Measurements from ENCODE around the gene INPP5B. TPM values are rescaled to one million over a fixed set of nuclear protein-coding genes. Genes with fewer than 3 reads are reported as not detected.

Gene INPP5B
- total and polyA plus RNA-seq, 2 of the 13 experiments (the other 11 are each of a cell fraction or from before 2014, with no cell fraction given), result 9.0 to 9.8 TPM

DNA sequence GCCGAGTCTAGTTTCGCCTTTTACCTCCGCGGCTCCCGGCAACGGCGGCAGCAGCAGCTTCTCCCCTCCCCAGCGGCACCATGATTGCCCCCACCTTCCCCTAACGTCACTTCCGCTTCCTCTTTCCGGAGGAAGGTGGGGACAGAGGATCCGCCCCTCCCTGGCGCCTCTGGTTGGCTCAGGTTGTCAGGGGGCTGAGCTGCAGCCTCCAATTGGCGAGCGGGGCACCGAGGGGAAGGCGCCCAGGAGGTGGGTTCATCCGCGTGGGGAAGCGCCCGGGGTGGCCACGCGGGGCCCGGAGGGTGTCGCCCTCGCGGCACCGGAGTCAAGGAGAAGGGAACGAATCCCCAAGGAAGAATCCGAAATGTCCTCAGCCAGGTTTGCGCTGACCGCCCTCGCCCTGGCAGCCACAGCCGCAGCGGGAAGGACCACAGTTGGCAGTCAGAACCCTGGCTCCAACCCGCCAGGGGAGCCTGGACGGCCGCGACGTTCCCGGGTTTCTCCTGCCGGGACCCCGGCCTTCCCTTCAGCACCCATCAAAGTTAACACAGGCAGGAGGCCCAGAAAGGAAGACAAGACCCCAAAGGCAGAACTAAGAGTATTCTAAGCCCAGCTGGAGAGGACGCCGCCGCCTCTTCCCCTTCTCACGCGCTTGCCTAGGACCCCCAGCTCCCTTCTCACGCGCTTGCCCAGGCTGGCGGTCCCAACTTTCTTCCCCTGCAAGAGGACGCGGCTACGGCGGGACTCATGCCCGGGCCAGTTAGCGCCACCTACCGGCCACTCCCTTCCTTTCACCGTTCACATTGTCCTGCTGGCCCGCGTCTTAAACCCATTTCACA lies 87.1 kb downstream of the INPP5B start, which contains the start of gene MTF1 (continued):
- no peak for TF ChIP-seq ZNF7 (CRISPR knock-in tag; IDR thresholded peaks at IDR 0.05)
- TF ChIP-seq, protein P1, sequence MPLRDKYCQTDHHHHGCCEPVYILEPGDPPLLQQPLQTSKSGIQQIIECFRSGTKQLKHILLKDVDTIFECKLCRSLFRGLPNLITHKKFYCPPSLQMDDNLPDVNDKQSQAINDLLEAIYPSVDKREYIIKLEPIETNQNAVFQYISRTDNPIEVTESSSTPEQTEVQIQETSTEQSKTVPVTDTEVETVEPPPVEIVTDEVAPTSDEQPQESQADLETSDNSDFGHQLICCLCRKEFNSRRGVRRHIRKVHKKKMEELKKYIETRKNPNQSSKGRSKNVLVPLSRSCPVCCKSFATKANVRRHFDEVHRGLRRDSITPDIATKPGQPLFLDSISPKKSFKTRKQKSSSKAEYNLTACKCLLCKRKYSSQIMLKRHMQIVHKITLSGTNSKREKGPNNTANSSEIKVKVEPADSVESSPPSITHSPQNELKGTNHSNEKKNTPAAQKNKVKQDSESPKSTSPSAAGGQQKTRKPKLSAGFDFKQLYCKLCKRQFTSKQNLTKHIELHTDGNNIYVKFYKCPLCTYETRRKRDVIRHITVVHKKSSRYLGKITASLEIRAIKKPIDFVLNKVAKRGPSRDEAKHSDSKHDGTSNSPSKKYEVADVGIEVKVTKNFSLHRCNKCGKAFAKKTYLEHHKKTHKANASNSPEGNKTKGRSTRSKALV (CRISPR knock-in tag; IDR thresholded peaks at IDR 0.05), result no peak
- no peak for TF ChIP-seq ZKSCAN1 (IDR thresholded peaks at IDR 0.05; ENCODE audit: low read length)
- TF ChIP-seq SP1 (IDR thresholded peaks at IDR 0.05), result no peak
- peak; percentile 68 for TF ChIP-seq SP1 (CRISPR knock-in tag; IDR thresholded peaks at IDR 0.05)
- no peak for TF ChIP-seq LCORL (IDR thresholded peaks at IDR 0.05)
- TF ChIP-seq LCORL (CRISPR knock-in tag; IDR thresholded peaks at IDR 0.05), result peak; percentile 66
- no peak for TF ChIP-seq NFE2 (CRISPR knock-in tag; IDR thresholded peaks at IDR 0.05)
- TF ChIP-seq, protein P2, sequence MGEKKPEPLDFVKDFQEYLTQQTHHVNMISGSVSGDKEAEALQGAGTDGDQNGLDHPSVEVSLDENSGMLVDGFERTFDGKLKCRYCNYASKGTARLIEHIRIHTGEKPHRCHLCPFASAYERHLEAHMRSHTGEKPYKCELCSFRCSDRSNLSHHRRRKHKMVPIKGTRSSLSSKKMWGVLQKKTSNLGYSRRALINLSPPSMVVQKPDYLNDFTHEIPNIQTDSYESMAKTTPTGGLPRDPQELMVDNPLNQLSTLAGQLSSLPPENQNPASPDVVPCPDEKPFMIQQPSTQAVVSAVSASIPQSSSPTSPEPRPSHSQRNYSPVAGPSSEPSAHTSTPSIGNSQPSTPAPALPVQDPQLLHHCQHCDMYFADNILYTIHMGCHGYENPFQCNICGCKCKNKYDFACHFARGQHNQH (CRISPR knock-in tag; IDR thresholded peaks at IDR 0.05), result no peak; the same call in none of the 2 replicates
- TF ChIP-seq, protein P3, sequence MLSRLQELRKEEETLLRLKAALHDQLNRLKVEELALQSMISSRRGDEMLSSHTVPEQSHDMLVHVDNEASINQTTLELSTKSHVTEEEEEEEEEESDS (CRISPR knock-in tag; IDR thresholded peaks at IDR 0.05; ENCODE audit: borderline replicate concordance), result 0 out of 2 replicates have a peak, but pooled peaks have one; percentile 52
- TF ChIP-seq, protein P4, sequence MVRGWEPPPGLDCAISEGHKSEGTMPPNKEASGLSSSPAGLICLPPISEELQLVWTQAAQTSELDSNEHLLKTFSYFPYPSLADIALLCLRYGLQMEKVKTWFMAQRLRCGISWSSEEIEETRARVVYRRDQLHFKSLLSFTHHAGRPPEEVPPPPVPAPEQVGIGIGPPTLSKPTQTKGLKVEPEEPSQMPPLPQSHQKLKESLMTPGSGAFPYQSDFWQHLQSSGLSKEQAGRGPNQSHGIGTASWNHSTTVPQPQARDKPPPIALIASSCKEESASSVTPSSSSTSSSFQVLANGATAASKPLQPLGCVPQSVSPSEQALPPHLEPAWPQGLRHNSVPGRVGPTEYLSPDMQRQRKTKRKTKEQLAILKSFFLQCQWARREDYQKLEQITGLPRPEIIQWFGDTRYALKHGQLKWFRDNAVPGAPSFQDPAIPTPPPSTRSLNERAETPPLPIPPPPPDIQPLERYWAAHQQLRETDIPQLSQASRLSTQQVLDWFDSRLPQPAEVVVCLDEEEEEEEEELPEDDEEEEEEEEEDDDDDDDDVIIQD (CRISPR knock-in tag; IDR thresholded peaks at IDR 0.05; ENCODE audit: low read depth), result 0 out of 2 replicates have a peak, but pooled peaks have one; percentile 14
- TF ChIP-seq, protein P5, sequence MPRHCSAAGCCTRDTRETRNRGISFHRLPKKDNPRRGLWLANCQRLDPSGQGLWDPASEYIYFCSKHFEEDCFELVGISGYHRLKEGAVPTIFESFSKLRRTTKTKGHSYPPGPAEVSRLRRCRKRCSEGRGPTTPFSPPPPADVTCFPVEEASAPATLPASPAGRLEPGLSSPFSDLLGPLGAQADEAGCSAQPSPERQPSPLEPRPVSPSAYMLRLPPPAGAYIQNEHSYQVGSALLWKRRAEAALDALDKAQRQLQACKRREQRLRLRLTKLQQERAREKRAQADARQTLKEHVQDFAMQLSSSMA (CRISPR knock-in tag; IDR thresholded peaks at IDR 0.05), result no peak; the same call in 1 of the 2 replicates
- TF ChIP-seq, protein P6, sequence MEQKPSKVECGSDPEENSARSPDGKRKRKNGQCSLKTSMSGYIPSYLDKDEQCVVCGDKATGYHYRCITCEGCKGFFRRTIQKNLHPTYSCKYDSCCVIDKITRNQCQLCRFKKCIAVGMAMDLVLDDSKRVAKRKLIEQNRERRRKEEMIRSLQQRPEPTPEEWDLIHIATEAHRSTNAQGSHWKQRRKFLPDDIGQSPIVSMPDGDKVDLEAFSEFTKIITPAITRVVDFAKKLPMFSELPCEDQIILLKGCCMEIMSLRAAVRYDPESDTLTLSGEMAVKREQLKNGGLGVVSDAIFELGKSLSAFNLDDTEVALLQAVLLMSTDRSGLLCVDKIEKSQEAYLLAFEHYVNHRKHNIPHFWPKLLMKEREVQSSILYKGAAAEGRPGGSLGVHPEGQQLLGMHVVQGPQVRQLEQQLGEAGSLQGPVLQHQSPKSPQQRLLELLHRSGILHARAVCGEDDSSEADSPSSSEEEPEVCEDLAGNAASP (CRISPR knock-in tag; IDR thresholded peaks at IDR 0.05; ENCODE audit: borderline replicate concordance), result no peak; the same call in 1 of the 2 replicates
- no peak for TF ChIP-seq MYNN (CRISPR knock-in tag; IDR thresholded peaks at IDR 0.05; ENCODE audit: low read depth)
- peak; percentile 93 for TF ChIP-seq CREB1 (IDR thresholded peaks at IDR 0.05)
- TF ChIP-seq CREB1 (CRISPR knock-in tag; IDR thresholded peaks at IDR 0.05), result peak; percentile 99
- TF ChIP-seq RBFOX2 (IDR thresholded peaks at IDR 0.05; ENCODE audit: low read depth, low read length), result peak; percentile 94
- no peak; the same call in 1 of the 2 replicates for TF ChIP-seq BHLHE40 (IDR thresholded peaks at IDR 0.05; ENCODE audit: low read length)
- no peak for TF ChIP-seq ZNF460 (CRISPR knock-in tag; IDR thresholded peaks at IDR 0.05; ENCODE audit: borderline replicate concordance)
- no peak for TF ChIP-seq KAT2B (IDR thresholded peaks at IDR 0.05; ENCODE audit: borderline replicate concordance, low read depth, low read length)
- TF ChIP-seq ZNF543 (CRISPR knock-in tag; IDR thresholded peaks at IDR 0.05), result peak; percentile 82
- no peak for TF ChIP-seq ZBTB1 (CRISPR knock-in tag; IDR thresholded peaks at IDR 0.05; ENCODE audit: borderline replicate concordance)
